HepG2 (cell line): ENCODE data around the gene MT4. TPM values are rescaled to one million over a fixed set of nuclear protein-coding genes. Genes with fewer than 3 reads are reported as not detected.
A peak's percentile ranks its signal among the peaks of the same experiment; 100 is the strongest.

Experiments
- ELF3 ChIP-seq: IDR thresholded peaks from 2 replicates; pipeline ENCODE4 v1.6.1; 2016; ENCODE audit warnings: missing genetic modification reagents, missing compliant biosample characterization
- GATAD2A ChIP-seq: IDR thresholded peaks from 2 replicates; pipeline ENCODE4 v1.6.1; 2016
- HDAC1 ChIP-seq: sonication (generic); formaldehyde crosslinking; IDR thresholded peaks from 2 replicates; pipeline ENCODE4 v1.5.1; 2020; ENCODE audit warnings: mild to moderate bottlenecking, missing genetic modification reagents
- IKZF4 ChIP-seq: sonication (generic); formaldehyde crosslinking; IDR thresholded peaks from 2 replicates; pipeline ENCODE4 v1.5.1; 2020; ENCODE audit warnings: borderline replicate concordance, mild to moderate bottlenecking, low read depth, missing genetic modification reagents; ENCODE audit errors: not compliant biosample characterization
- MATR3 ChIP-seq: sonication (generic); formaldehyde crosslinking; IDR thresholded peaks from 2 replicates; pipeline ENCODE4 v1.4.0; 2020; ENCODE audit warnings: missing genetic modification reagents
- PITX1 ChIP-seq: sonication (generic); formaldehyde crosslinking; IDR thresholded peaks from 2 replicates; pipeline ENCODE4 v1.5.1; 2020; ENCODE audit warnings: mild to moderate bottlenecking, missing genetic modification reagents
- RBAK ChIP-seq: sonication (generic); formaldehyde crosslinking; IDR thresholded peaks from 2 replicates; pipeline ENCODE4 v1.5.1; 2020; ENCODE audit warnings: mild to moderate bottlenecking, missing genetic modification reagents
- SP5 ChIP-seq: IDR thresholded peaks from 2 replicates; pipeline ENCODE4 v1.6.1; 2016; ENCODE audit warnings: low read depth, borderline replicate concordance
- WIZ ChIP-seq: sonication (generic); formaldehyde crosslinking; IDR thresholded peaks from 2 replicates; pipeline ENCODE4 v1.5.1; 2020; ENCODE audit warnings: mild to moderate bottlenecking, missing genetic modification reagents
- polyA plus RNA-seq, 8 experiments: library from polyadenylated mRNA; depleted of rRNA in 3 of 8; stranded (reverse) in 7 of 8; unstranded in 1 of 8; fragments of >200 nt; fragmentation: Illumina TruSeq in 4 of 8; extraction: Trizol in 4 of 8; gene quantifications; 2 replicates each; pipeline versions ENCODE4 v1.2.1 to v1.2.3, GENCODE V29; 2011 to 2016; ENCODE audit warnings: low read depth in 4 of 8, missing spikeins in 1 of 8, mixed read lengths in 1 of 8; ENCODE audit not compliant: insufficient read depth in 1 of 8
- total RNA-seq, 5 experiments: library from RNA; depleted of rRNA; stranded (reverse); fragments of >200 nt; fragmentation: Illumina TruSeq; extraction: Trizol; gene quantifications; 2 replicates each; pipeline ENCODE4 v1.2.3, GENCODE V29; 2016; ENCODE audit warnings: low read depth in 1 of 5
- TF ChIP-seq, protein P1 (sequence below): sonication (generic); formaldehyde crosslinking; IDR thresholded peaks from 2 replicates; pipeline ENCODE4 v1.4.0; 2020; ENCODE audit warnings: missing genetic modification reagents
- TF ChIP-seq, protein P2 (sequence below): IDR thresholded peaks from 2 replicates; pipeline ENCODE4 v1.6.1; 2012; ENCODE audit warnings: low read depth, low read length, improper control_type of control experiment
- TF ChIP-seq, protein P3 (sequence below): sonication (generic); formaldehyde crosslinking; IDR thresholded peaks from 2 replicates; pipeline ENCODE4 v1.8.0; 2022; ENCODE audit warnings: mild to moderate bottlenecking, missing genetic modification reagents, moderate library complexity
- TF ChIP-seq, protein P4 (sequence below): sonication (generic); formaldehyde crosslinking; IDR thresholded peaks from 2 replicates; pipeline ENCODE4 v1.5.1; 2020; ENCODE audit warnings: missing genetic modification reagents, mild to moderate bottlenecking, borderline replicate concordance
- TF ChIP-seq, protein P5 (sequence below): IDR thresholded peaks from 2 replicates; pipeline ENCODE4 v1.6.1; 2016; ENCODE audit warnings: low read depth, borderline replicate concordance
- TF ChIP-seq, protein P6 (sequence below): sonication (generic); formaldehyde crosslinking; IDR thresholded peaks from 2 replicates; pipeline ENCODE4 v1.4.0; 2020; ENCODE audit warnings: missing genetic modification reagents
- TF ChIP-seq, protein P7 (sequence below): IDR thresholded peaks from 2 replicates; pipeline ENCODE4 v1.6.1; 2016; ENCODE audit warnings: mild to moderate bottlenecking

Gene MT4
- total and polyA plus RNA-seq, 2 of the 13 experiments (the other 11 are each of a cell fraction or from before 2014, with no cell fraction given): not detected

DNA sequence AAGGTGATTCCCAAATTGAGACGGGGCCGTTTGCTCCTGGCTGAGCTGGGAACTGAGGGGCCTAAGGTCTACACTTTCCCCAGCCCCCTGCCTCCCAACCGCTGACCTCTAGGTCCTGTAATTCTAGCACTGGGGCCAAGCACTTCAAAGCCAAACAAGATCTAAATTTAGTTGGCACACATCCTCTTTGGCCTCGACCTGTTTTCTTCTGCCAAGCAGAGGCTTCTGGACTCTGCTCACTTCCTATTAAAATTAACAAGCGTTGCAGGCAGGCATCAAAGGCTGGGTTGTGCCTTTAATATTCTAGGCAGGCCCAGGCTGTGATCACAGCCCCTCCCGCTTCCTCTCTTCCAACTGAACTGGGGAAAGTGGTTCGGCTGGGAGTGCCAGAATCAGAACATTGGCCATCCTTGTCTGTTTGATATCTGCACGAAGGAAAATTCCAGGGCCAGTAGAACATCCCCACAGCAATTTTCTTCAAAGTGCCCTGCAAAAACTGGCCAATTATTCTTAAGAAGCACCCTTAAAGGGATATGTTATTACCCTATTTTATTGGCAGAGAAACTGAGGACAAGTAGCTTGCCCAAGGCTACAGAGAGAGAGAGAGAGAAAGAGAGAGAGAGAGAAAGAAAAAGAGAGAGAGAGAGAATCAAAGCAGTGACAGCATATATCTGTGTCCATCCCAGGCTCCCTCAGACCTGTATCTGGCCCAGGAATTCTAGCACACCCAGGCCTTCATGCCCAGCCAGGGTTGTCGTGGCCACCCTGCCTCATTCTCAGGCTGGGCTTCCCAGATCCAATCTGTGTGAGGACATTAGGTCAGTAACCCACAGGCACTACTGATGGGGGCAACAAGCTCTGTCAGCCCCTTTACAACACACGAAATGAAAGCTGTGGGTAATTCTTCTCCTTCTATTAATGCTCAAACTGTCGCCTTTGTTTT lies 12.8 kb upstream of the MT4 start (continued):
- TF ChIP-seq, protein P1, sequence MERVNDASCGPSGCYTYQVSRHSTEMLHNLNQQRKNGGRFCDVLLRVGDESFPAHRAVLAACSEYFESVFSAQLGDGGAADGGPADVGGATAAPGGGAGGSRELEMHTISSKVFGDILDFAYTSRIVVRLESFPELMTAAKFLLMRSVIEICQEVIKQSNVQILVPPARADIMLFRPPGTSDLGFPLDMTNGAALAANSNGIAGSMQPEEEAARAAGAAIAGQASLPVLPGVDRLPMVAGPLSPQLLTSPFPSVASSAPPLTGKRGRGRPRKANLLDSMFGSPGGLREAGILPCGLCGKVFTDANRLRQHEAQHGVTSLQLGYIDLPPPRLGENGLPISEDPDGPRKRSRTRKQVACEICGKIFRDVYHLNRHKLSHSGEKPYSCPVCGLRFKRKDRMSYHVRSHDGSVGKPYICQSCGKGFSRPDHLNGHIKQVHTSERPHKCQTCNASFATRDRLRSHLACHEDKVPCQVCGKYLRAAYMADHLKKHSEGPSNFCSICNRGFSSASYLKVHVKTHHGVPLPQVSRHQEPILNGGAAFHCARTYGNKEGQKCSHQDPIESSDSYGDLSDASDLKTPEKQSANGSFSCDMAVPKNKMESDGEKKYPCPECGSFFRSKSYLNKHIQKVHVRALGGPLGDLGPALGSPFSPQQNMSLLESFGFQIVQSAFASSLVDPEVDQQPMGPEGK (CRISPR knock-in tag): peak; percentile 72
- TF ChIP-seq, protein P2, sequence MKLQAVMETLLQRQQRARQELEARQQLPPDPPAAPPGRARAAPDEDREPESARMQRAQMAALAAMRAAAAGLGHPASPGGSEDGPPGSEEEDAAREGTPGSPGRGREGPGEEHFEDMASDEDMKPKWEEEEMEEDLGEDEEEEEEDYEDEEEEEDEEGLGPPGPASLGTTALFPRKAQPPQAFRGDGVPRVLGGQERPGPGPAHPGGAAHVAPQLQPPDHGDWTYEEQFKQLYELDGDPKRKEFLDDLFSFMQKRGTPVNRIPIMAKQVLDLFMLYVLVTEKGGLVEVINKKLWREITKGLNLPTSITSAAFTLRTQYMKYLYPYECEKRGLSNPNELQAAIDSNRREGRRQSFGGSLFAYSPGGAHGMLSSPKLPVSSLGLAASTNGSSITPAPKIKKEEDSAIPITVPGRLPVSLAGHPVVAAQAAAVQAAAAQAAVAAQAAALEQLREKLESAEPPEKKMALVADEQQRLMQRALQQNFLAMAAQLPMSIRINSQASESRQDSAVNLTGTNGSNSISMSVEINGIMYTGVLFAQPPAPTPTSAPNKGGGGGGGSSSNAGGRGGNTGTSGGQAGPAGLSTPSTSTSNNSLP: peak; percentile 84
- TF ChIP-seq, protein P3, sequence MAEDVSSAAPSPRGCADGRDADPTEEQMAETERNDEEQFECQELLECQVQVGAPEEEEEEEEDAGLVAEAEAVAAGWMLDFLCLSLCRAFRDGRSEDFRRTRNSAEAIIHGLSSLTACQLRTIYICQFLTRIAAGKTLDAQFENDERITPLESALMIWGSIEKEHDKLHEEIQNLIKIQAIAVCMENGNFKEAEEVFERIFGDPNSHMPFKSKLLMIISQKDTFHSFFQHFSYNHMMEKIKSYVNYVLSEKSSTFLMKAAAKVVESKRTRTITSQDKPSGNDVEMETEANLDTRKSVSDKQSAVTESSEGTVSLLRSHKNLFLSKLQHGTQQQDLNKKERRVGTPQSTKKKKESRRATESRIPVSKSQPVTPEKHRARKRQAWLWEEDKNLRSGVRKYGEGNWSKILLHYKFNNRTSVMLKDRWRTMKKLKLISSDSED: no peak
- TF ChIP-seq, protein P4, sequence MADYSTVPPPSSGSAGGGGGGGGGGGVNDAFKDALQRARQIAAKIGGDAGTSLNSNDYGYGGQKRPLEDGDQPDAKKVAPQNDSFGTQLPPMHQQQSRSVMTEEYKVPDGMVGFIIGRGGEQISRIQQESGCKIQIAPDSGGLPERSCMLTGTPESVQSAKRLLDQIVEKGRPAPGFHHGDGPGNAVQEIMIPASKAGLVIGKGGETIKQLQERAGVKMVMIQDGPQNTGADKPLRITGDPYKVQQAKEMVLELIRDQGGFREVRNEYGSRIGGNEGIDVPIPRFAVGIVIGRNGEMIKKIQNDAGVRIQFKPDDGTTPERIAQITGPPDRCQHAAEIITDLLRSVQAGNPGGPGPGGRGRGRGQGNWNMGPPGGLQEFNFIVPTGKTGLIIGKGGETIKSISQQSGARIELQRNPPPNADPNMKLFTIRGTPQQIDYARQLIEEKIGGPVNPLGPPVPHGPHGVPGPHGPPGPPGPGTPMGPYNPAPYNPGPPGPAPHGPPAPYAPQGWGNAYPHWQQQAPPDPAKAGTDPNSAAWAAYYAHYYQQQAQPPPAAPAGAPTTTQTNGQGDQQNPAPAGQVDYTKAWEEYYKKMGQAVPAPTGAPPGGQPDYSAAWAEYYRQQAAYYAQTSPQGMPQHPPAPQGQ (CRISPR knock-in tag): no peak
- TF ChIP-seq, protein P5, sequence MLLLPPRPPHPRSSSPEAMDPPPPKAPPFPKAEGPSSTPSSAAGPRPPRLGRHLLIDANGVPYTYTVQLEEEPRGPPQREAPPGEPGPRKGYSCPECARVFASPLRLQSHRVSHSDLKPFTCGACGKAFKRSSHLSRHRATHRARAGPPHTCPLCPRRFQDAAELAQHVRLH (CRISPR knock-in tag): 0 out of 2 replicates have a peak, but pooled peaks have one; percentile 18
- TF ChIP-seq IKZF4 (no peak), GATAD2A (CRISPR knock-in tag) (peak; percentile 80), SP5 (CRISPR knock-in tag) (peak; percentile 67), MATR3 (CRISPR knock-in tag) (no peak), HDAC1 (CRISPR knock-in tag) (peak; percentile 72), ELF3 (CRISPR knock-in tag) (peak; percentile 94), WIZ (peak; percentile 38; the same call in 1 of the 2 replicates), RBAK (CRISPR knock-in tag) (no peak), PITX1 (CRISPR knock-in tag) (peak; percentile 85)
- TF ChIP-seq, protein P6, sequence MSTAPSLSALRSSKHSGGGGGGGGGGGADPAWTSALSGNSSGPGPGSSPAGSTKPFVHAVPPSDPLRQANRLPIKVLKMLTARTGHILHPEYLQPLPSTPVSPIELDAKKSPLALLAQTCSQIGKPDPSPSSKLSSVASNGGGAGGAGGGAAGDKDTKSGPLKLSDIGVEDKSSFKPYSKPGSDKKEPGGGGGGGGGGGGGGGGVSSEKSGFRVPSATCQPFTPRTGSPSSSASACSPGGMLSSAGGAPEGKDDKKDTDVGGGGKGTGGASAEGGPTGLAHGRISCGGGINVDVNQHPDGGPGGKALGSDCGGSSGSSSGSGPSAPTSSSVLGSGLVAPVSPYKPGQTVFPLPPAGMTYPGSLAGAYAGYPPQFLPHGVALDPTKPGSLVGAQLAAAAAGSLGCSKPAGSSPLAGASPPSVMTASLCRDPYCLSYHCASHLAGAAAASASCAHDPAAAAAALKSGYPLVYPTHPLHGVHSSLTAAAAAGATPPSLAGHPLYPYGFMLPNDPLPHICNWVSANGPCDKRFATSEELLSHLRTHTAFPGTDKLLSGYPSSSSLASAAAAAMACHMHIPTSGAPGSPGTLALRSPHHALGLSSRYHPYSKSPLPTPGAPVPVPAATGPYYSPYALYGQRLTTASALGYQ: peak; percentile 85; the same call in 1 of the 2 replicates
- TF ChIP-seq, protein P7, sequence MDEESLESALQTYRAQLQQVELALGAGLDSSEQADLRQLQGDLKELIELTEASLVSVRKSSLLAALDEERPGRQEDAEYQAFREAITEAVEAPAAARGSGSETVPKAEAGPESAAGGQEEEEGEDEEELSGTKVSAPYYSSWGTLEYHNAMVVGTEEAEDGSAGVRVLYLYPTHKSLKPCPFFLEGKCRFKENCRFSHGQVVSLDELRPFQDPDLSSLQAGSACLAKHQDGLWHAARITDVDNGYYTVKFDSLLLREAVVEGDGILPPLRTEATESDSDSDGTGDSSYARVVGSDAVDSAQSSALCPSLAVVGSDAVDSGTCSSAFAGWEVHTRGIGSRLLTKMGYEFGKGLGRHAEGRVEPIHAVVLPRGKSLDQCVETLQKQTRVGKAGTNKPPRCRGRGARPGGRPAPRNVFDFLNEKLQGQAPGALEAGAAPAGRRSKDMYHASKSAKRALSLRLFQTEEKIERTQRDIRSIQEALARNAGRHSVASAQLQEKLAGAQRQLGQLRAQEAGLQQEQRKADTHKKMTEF (CRISPR knock-in tag): peak; percentile 78; the same call in 1 of the 2 replicates
